Measurements from ENCODE around the gene SST.
"Not testable (repeated sequence)": the region's sequence is repeated elsewhere in the genome, so short reads cannot be mapped to it uniquely, and the experiment has no call there.

SST gene

GRCh38 chr3:187646906-187647660, 23.1 kb downstream of the SST start:
- TF ChIP-seq, protein P1, sequence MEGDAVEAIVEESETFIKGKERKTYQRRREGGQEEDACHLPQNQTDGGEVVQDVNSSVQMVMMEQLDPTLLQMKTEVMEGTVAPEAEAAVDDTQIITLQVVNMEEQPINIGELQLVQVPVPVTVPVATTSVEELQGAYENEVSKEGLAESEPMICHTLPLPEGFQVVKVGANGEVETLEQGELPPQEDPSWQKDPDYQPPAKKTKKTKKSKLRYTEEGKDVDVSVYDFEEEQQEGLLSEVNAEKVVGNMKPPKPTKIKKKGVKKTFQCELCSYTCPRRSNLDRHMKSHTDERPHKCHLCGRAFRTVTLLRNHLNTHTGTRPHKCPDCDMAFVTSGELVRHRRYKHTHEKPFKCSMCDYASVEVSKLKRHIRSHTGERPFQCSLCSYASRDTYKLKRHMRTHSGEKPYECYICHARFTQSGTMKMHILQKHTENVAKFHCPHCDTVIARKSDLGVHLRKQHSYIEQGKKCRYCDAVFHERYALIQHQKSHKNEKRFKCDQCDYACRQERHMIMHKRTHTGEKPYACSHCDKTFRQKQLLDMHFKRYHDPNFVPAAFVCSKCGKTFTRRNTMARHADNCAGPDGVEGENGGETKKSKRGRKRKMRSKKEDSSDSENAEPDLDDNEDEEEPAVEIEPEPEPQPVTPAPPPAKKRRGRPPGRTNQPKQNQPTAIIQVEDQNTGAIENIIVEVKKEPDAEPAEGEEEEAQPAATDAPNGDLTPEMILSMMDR (IDR thresholded peaks at IDR 0.05; ENCODE audit: insufficient read depth, missing control alignments) = no peak
- DNase-seq (ENCODE audit: insufficient read length, low spot score) = no peak
- no peak for FAIRE-seq

DNA sequence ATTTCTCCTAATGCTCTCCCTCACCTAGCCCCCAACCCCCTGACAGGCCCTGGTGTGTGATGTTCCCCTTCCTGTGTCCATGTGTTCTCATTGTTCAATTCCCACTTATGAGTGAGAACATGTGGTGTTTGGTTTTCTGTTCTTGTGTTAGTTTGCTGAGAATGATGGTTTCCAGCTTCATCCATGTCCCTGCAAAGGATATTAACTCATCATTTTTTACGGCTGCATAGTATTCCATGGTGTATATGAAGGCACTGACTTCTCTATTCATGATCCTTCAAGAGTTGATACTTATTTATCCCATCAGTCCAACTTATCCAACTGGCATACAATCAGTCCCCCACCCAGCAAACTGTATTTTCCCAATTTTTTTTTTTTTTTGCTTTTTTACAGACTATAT, 24.8 kb downstream of the SST start:
- DNase-seq (ENCODE audit: insufficient read length, low spot score); FAIRE-seq: not testable (repeated sequence)

DNA sequence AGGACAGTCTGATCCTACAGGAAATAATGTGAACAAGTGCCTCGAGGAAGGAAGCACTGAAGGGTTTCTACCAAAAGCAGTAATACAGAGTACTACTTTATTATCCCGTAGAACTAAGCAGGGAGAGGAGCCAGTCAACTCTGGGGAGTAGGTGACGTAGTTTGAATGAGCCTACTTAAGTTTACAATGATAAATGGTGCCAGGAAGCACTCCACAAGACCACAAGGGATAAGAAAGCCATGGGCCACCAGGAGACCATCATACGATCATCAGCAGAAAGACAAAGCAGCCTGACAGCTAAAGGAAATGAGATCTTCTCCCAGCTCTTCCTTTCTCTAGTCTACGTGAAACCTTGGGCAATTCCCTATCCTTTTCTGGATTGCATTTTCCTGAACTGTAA, 27.3 kb downstream of the SST start:
- TF ChIP-seq, protein P1 (IDR thresholded peaks at IDR 0.05; ENCODE audit: insufficient read depth, missing control alignments) = no peak
- FAIRE-seq (no peak), DNase-seq (ENCODE audit: insufficient read length, low spot score) (no peak)

DNA sequence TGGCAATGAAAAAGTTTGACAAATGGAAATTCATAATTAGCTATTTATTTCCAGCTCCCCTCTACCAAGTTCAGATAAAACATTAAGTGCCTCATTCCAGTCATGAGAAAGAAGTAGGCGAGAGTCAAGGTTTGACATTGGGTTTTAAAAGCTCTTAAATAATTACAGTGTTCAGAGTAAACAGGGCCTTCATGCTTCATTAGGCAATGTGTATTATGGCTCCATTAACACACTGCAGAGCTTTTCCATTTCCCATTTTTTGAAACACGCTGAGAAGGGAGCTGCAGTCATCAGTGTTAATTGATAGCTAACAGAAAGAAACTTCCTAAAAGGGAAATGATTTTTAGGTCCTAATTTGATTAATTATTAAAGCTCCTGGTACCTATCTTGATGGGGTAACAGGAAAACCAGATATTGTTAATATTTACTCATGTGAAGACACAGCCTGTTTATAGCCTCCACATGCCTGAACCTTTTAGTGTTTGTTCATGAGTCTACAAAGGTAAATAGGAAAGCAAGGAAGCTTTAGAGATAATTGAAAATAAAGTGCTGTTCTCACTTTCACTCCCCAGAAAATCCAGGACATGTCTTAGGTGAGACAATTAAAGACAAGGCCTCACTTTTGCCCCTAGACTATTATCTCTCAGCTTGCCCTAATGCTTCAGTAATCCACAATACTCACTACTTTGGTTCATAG, 28.7 kb downstream of the SST start:
- no peak for DNase-seq (ENCODE audit: insufficient read length, low spot score)
- FAIRE-seq = no peak
- TF ChIP-seq, protein P1 (IDR thresholded peaks at IDR 0.05; ENCODE audit: insufficient read depth, missing control alignments) = no peak

- TF ChIP-seq, protein P1 (IDR thresholded peaks at IDR 0.05; ENCODE audit: insufficient read depth, missing control alignments) = no peak
- DNase-seq (ENCODE audit: insufficient read length, low spot score) (no peak), FAIRE-seq (no peak)
Observed at GRCh38 chr3:187640569-187641059, 29.6 kb downstream of the SST start.

GRCh38 chr3:187639927-187640568, 30.1 kb downstream of the SST start:
- FAIRE-seq = no peak
- DNase-seq (ENCODE audit: insufficient read length, low spot score) = no peak
- TF ChIP-seq, protein P1 (IDR thresholded peaks at IDR 0.05; ENCODE audit: insufficient read depth, missing control alignments) = no peak

DNA sequence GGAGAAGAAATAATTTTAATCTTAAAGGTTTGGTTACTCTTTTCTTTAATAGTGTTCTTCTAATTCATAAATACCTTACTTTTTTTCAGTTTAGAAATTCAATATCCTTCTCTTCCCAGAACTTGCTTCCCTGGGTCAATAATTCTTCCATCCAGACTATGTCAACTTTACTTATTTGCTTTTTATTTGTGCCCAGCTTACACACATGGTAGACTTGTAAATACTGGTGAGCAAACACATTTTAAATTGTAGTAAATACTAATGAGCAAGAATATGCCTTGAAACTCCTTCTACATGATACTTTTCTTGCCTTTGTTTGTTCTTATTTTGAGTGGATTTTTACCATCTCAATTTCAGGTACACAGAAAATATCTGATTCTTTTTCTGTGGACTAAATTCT, 33.7 kb downstream of the SST start:
- TF ChIP-seq, protein P1 (IDR thresholded peaks at IDR 0.05; ENCODE audit: insufficient read depth, missing control alignments) = no peak
- DNase-seq (ENCODE audit: insufficient read length, low spot score) (no peak), FAIRE-seq (no peak)

Measured in D721Med (cell line).